ENCODE measurements around the gene FXYD6. TPM values are rescaled to one million over a fixed set of nuclear protein-coding genes. Genes with fewer than 3 reads are reported as not detected.

The FXYD6 gene
- total and polyA plus RNA-seq, 9 of the 15 experiments (the other 6 are each of a cell fraction or from before 2014, with no cell fraction given) = 0.07 to 0.35 TPM; not detected in 7

DNA sequence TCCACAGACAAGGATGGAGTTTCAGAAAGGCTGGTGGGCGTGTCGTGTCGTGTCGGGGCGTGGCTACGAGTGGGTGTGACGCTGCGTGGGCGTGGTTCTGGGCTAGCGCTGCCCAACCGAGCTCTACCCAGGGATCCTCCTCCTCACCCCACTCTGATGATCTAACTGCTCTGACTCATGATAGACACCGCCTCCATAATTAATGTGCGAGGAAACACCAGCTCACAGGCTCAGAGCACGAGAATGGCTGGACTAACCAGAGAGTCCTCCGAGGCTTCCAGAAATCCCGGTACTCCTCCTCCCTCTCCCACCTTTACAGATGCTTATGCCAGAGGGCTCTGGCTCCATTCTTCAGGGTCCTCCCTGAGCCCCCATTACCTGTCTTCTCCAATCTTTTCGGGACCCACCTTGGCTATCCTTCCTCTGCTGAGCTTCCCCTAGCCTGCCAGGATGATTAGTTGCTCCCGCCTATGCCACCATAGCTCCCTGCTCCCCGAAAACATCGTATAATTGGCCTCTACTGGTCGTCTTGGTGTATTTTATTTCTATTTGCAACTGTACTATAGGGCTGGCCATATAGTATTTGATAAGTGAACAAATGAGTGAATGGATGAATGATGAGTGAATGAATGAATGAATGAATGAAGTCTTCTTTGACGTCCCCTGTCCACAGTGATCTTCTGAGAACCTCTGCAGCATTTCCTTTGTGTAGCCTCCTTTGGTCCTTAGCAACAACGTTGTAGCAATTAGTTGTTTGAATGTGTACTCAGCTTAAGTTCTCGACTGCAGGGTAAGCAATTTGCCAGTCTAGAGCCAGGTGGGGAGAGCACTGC is 31.0 kb upstream of the FXYD6 start (continued):
- TF ChIP-seq ZNF324 (CRISPR knock-in tag; IDR thresholded peaks at IDR 0.05) (no peak), SMARCC2 (IDR thresholded peaks at IDR 0.05; ENCODE audit: low read depth) (peak; percentile 54), ATF1 (CRISPR knock-in tag; IDR thresholded peaks at IDR 0.05) (no peak), ATF1 (tag; IDR thresholded peaks at IDR 0.05) (peak; percentile 89), HIVEP1 (CRISPR knock-in tag; IDR thresholded peaks at IDR 0.05) (no peak), ETS2 (tag; IDR thresholded peaks at IDR 0.05; ENCODE audit: borderline replicate concordance, poor library complexity, severe bottlenecking) (no peak), KLF16 (IDR thresholded peaks at IDR 0.05) (no peak), ZNF134 (CRISPR knock-in tag; conservative IDR thresholded peaks at IDR 0.05) (no peak), TCF7 (IDR thresholded peaks at IDR 0.05; ENCODE audit: borderline replicate concordance) (no peak), ZNF217 (CRISPR knock-in tag; IDR thresholded peaks at IDR 0.05) (no peak), BRD9 (IDR thresholded peaks at IDR 0.05; ENCODE audit: low read depth, partially characterized antibody) (no peak), NFIX (CRISPR knock-in tag; IDR thresholded peaks at IDR 0.05; ENCODE audit: low read depth) (no peak), BRF2 (IDR thresholded peaks at IDR 0.05; ENCODE audit: borderline replicate concordance, insufficient read depth, insufficient read length) (no peak), CEBPB (tag; IDR thresholded peaks at IDR 0.05) (no peak), ZNF263 (CRISPR knock-in tag; IDR thresholded peaks at IDR 0.05; ENCODE audit: borderline replicate concordance) (peak; percentile 80; the same call in 1 of the 2 replicates), MCM7 (IDR thresholded peaks at IDR 0.05) (no peak), ZNF146 (CRISPR knock-in tag; IDR thresholded peaks at IDR 0.05; ENCODE audit: unreplicated experiment) (no peak), RFX1 (IDR thresholded peaks at IDR 0.05) (no peak)
- TF ChIP-seq, protein P1, sequence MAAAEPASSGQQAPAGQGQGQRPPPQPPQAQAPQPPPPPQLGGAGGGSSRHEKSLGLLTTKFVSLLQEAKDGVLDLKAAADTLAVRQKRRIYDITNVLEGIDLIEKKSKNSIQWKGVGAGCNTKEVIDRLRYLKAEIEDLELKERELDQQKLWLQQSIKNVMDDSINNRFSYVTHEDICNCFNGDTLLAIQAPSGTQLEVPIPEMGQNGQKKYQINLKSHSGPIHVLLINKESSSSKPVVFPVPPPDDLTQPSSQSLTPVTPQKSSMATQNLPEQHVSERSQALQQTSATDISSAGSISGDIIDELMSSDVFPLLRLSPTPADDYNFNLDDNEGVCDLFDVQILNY (CRISPR knock-in tag; IDR thresholded peaks at IDR 0.05) = no peak
- TF ChIP-seq, protein P2, sequence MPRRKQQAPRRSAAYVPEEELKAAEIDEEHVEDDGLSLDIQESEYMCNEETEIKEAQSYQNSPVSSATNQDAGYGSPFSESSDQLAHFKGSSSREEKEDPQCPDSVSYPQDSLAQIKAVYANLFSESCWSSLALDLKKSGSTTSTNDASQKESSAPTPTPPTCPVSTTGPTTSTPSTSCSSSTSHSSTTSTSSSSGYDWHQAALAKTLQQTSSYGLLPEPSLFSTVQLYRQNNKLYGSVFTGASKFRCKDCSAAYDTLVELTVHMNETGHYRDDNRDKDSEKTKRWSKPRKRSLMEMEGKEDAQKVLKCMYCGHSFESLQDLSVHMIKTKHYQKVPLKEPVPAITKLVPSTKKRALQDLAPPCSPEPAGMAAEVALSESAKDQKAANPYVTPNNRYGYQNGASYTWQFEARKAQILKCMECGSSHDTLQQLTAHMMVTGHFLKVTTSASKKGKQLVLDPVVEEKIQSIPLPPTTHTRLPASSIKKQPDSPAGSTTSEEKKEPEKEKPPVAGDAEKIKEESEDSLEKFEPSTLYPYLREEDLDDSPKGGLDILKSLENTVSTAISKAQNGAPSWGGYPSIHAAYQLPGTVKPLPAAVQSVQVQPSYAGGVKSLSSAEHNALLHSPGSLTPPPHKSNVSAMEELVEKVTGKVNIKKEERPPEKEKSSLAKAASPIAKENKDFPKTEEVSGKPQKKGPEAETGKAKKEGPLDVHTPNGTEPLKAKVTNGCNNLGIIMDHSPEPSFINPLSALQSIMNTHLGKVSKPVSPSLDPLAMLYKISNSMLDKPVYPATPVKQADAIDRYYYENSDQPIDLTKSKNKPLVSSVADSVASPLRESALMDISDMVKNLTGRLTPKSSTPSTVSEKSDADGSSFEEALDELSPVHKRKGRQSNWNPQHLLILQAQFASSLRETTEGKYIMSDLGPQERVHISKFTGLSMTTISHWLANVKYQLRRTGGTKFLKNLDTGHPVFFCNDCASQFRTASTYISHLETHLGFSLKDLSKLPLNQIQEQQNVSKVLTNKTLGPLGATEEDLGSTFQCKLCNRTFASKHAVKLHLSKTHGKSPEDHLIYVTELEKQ (CRISPR knock-in tag; IDR thresholded peaks at IDR 0.05) = no peak

Measured in K562 (cell line).